ENCODE measurements around the gene CHRND. TPM values are rescaled to one million over a fixed set of nuclear protein-coding genes. Genes with fewer than 3 reads are reported as not detected.

The CHRND gene
- total RNA-seq, 1 experiment from 2014 or later: not detected

DNA sequence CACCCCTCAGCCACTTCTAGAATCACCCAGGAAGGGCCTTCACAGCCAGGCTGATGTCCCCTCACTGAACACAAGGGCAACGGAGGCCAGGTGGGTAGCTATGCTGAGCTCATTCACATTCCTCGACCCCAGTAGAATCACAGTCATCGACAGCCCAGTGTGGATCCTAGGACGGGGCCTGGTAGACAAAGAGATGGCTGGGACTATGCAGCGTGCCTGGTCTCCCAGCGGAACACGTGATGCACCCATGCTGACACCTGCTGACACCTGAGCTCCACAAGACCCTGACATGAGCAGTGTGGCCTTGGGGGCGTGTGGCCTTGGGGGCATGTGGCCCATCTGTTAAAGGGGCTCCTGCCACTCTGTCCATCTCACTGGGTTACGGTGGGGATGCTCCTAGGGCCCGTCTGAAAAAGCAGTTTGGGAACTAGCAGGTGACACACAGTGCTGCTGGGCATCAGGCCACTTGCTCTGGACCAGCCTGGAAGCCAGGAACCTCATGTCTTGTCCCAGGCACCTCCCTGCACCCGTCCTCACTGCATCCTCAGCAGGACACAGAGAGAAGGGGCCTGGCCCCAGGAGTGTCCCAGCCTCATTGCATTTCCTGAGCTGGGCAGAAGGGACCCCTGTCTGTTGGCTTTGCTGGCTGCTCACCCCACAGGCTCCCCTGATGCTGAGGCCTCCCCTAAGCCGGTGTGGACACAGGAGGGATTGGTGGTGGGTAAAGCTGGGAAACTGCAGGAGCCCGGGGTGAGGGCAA lies 48.0 kb upstream of the CHRND start (continued):
- TF ChIP-seq, protein P1, sequence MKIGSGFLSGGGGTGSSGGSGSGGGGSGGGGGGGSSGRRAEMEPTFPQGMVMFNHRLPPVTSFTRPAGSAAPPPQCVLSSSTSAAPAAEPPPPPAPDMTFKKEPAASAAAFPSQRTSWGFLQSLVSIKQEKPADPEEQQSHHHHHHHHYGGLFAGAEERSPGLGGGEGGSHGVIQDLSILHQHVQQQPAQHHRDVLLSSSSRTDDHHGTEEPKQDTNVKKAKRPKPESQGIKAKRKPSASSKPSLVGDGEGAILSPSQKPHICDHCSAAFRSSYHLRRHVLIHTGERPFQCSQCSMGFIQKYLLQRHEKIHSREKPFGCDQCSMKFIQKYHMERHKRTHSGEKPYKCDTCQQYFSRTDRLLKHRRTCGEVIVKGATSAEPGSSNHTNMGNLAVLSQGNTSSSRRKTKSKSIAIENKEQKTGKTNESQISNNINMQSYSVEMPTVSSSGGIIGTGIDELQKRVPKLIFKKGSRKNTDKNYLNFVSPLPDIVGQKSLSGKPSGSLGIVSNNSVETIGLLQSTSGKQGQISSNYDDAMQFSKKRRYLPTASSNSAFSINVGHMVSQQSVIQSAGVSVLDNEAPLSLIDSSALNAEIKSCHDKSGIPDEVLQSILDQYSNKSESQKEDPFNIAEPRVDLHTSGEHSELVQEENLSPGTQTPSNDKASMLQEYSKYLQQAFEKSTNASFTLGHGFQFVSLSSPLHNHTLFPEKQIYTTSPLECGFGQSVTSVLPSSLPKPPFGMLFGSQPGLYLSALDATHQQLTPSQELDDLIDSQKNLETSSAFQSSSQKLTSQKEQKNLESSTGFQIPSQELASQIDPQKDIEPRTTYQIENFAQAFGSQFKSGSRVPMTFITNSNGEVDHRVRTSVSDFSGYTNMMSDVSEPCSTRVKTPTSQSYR (CRISPR knock-in tag; IDR thresholded peaks at IDR 0.05): no peak

DNA sequence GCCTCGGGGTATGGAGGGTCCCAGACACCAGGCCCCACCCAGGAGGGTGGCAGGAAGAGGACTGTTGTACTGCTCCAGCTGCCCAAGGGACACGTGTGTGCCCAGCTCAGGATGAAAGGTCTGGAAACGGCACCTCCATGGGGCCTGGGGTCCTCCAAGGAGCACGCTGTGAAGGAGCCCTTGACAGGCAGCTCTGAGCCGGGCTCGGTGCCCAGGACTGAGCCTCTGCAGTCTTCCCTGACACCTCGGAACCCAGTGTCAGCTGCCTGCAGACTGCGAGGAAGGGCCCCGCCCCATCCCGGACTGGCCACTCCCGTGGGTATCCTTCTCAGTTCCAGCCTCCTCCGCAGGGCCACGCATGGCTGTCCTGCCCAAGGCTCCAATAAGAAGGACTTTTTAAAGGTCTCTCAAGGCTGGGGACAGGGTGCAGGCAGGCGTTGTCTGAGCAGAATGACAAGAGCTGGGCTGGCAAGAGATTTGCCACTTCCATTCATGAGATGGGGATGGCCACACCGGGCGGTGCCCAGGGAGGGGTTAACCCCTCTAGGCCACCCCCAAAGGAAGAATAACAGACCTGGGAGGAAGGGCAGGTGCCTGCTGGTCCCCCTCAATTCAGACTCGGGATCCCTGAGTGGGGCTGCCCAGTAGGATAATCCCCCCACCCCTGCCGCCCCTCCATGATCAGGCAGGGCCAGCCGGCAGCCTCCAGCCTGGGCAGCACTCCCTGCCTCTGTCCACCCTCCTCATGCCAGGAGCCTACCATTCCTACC lies 47.2 kb upstream of the CHRND start:
- ATAC-seq: no peak
- H3K36me3 Mint-ChIP-seq: no peaks in the 10 kb centered on the region
- TF ChIP-seq, protein P2, sequence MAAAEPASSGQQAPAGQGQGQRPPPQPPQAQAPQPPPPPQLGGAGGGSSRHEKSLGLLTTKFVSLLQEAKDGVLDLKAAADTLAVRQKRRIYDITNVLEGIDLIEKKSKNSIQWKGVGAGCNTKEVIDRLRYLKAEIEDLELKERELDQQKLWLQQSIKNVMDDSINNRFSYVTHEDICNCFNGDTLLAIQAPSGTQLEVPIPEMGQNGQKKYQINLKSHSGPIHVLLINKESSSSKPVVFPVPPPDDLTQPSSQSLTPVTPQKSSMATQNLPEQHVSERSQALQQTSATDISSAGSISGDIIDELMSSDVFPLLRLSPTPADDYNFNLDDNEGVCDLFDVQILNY (CRISPR knock-in tag; IDR thresholded peaks at IDR 0.05): no peak
- TF ChIP-seq, protein P3, sequence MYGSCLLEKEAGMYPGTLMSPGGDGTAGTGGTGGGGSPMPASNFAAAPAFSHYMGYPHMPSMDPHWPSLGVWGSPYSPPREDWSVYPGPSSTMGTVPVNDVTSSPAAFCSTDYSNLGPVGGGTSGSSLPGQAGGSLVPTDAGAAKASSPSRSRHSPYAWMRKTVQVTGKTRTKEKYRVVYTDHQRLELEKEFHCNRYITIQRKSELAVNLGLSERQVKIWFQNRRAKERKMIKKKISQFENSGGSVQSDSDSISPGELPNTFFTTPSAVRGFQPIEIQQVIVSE (CRISPR knock-in tag; IDR thresholded peaks at IDR 0.05; ENCODE audit: borderline replicate concordance): no peak
- TF ChIP-seq, protein P4, sequence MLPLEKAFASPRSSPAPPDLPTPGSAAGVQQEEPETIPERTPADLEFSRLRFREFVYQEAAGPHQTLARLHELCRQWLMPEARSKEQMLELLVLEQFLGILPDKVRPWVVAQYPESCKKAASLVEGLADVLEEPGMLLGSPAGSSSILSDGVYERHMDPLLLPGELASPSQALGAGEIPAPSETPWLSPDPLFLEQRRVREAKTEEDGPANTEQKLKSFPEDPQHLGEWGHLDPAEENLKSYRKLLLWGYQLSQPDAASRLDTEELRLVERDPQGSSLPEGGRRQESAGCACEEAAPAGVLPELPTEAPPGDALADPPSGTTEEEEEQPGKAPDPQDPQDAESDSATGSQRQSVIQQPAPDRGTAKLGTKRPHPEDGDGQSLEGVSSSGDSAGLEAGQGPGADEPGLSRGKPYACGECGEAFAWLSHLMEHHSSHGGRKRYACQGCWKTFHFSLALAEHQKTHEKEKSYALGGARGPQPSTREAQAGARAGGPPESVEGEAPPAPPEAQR (CRISPR knock-in tag; IDR thresholded peaks at IDR 0.05): no peak
- TF ChIP-seq CREB1 (CRISPR knock-in tag; IDR thresholded peaks at IDR 0.05): no peak
- TF ChIP-seq, protein P5, sequence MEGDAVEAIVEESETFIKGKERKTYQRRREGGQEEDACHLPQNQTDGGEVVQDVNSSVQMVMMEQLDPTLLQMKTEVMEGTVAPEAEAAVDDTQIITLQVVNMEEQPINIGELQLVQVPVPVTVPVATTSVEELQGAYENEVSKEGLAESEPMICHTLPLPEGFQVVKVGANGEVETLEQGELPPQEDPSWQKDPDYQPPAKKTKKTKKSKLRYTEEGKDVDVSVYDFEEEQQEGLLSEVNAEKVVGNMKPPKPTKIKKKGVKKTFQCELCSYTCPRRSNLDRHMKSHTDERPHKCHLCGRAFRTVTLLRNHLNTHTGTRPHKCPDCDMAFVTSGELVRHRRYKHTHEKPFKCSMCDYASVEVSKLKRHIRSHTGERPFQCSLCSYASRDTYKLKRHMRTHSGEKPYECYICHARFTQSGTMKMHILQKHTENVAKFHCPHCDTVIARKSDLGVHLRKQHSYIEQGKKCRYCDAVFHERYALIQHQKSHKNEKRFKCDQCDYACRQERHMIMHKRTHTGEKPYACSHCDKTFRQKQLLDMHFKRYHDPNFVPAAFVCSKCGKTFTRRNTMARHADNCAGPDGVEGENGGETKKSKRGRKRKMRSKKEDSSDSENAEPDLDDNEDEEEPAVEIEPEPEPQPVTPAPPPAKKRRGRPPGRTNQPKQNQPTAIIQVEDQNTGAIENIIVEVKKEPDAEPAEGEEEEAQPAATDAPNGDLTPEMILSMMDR (IDR thresholded peaks at IDR 0.05): no peak
- TF ChIP-seq ESRRA (CRISPR knock-in tag; IDR thresholded peaks at IDR 0.05; ENCODE audit: borderline replicate concordance): no peak
- TF ChIP-seq ATF1 (CRISPR knock-in tag; IDR thresholded peaks at IDR 0.05): no peak
- no peak for TF ChIP-seq CREM (CRISPR knock-in tag; IDR thresholded peaks at IDR 0.05)
- TF ChIP-seq JUN (CRISPR knock-in tag; IDR thresholded peaks at IDR 0.05): no peak
- no peak for TF ChIP-seq ZNF423 (CRISPR knock-in tag; IDR thresholded peaks at IDR 0.05)
- TF ChIP-seq NFATC4 (CRISPR knock-in tag; IDR thresholded peaks at IDR 0.05): no peak
- TF ChIP-seq ETV6 (CRISPR knock-in tag; IDR thresholded peaks at IDR 0.05): no peak
- no peak for TF ChIP-seq ZNF396 (CRISPR knock-in tag; IDR thresholded peaks at IDR 0.05; ENCODE audit: borderline replicate concordance)
- TF ChIP-seq JAZF1 (CRISPR knock-in tag; IDR thresholded peaks at IDR 0.05): no peak
- no peak overlapping the region for H3K27ac Mint-ChIP-seq
- H3K4me1 Mint-ChIP-seq: peaks cover 4% of the 10 kb centered on the region
- H3K9me3 Mint-ChIP-seq: no peaks in the 10 kb centered on the region
- no peak overlapping the region for H3K4me3 Mint-ChIP-seq
- H3K27me3 Mint-ChIP-seq (ENCODE audit: low read depth): peaks cover 9% of the 10 kb centered on the region
- ChIA-PET POLR2A (interaction anchor here (0.5 kb wide), 1 partner anchor 1445 kb away, joined by 3 read pairs; no protein-coding TSS in a partner anchor), CTCF (interaction anchor here (0.5 to 4.0 kb wide), 4 partner anchors 32 to 45 kb away, joined by 3 to 23 read pairs (median 8); no protein-coding TSS in a partner anchor)
- DNase-seq (ENCODE audit: low spot score): no peak
